ENCODE measurements around the gene FTH1. TPM values are rescaled to one million over a fixed set of nuclear protein-coding genes. Genes with fewer than 3 reads are reported as not detected.

The FTH1 gene
- total and polyA plus RNA-seq, 2 of the 13 experiments (the other 11 are each of a cell fraction or from before 2014, with no cell fraction given), result 607 to 760 TPM

DNA sequence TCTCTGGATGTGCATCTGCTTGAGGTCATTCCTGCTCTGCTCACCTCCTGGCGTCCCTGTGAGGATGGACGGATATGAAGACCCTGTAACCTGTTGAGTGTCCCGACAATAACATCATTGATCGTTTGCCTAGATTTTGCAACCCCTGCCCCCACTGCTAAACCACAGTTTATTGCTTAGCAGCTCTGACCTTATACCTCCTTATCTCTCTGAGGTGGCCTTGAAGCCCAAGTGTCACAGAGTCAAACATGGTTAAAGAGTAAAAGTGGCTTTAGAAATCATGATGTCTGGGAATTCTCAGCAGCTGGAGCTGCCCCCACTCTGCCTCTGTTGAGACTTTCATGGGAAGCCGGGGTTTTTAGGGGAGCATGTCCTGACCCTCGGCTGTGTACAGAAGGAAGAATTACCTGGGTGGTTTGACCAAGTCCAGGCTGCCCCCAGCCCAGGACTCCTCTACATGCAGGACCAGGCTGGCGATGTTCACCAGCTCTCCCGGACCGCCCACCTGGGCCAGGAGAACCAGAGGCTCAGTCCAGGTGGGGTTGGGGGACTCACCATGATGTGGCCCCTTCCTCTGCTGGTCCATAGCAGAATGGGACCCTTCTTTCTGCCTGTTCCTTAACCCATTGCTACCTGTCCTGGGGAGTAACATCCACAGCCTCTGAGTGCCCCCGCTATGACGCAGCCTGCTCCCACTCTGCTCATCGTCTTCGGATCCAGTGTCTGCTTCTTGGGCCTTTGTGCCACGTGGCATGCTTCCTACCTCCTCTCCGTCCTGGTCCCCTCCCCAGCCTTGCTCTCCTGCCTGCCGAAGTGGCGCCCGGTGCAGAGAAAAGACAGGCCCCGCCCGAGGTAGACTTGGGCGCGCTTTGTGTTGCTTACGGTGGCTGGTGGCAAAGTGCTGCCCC is 33.4 kb upstream of the FTH1 start (continued):
- 0 out of 2 replicates have a peak, but pooled peaks have one; percentile 5 for TF ChIP-seq MTA1 (CRISPR knock-in tag; IDR thresholded peaks at IDR 0.05; ENCODE audit: borderline replicate concordance)
- TF ChIP-seq ZNF543 (CRISPR knock-in tag; IDR thresholded peaks at IDR 0.05), result no peak
- TF ChIP-seq NR2C2 (CRISPR knock-in tag; IDR thresholded peaks at IDR 0.05; ENCODE audit: borderline replicate concordance), result peak; percentile 48; the same call in 1 of the 2 replicates
- TF ChIP-seq ZNF510 (CRISPR knock-in tag; IDR thresholded peaks at IDR 0.05; ENCODE audit: low read depth), result no peak
- TF ChIP-seq DPF2 (CRISPR knock-in tag; IDR thresholded peaks at IDR 0.05; ENCODE audit: borderline replicate concordance, low read depth), result peak; percentile 54; the same call in 1 of the 2 replicates
- 0 out of 2 replicates have a peak, but pooled peaks have one; percentile 42 for TF ChIP-seq ZKSCAN5 (CRISPR knock-in tag; IDR thresholded peaks at IDR 0.05)
- TF ChIP-seq, protein P1, sequence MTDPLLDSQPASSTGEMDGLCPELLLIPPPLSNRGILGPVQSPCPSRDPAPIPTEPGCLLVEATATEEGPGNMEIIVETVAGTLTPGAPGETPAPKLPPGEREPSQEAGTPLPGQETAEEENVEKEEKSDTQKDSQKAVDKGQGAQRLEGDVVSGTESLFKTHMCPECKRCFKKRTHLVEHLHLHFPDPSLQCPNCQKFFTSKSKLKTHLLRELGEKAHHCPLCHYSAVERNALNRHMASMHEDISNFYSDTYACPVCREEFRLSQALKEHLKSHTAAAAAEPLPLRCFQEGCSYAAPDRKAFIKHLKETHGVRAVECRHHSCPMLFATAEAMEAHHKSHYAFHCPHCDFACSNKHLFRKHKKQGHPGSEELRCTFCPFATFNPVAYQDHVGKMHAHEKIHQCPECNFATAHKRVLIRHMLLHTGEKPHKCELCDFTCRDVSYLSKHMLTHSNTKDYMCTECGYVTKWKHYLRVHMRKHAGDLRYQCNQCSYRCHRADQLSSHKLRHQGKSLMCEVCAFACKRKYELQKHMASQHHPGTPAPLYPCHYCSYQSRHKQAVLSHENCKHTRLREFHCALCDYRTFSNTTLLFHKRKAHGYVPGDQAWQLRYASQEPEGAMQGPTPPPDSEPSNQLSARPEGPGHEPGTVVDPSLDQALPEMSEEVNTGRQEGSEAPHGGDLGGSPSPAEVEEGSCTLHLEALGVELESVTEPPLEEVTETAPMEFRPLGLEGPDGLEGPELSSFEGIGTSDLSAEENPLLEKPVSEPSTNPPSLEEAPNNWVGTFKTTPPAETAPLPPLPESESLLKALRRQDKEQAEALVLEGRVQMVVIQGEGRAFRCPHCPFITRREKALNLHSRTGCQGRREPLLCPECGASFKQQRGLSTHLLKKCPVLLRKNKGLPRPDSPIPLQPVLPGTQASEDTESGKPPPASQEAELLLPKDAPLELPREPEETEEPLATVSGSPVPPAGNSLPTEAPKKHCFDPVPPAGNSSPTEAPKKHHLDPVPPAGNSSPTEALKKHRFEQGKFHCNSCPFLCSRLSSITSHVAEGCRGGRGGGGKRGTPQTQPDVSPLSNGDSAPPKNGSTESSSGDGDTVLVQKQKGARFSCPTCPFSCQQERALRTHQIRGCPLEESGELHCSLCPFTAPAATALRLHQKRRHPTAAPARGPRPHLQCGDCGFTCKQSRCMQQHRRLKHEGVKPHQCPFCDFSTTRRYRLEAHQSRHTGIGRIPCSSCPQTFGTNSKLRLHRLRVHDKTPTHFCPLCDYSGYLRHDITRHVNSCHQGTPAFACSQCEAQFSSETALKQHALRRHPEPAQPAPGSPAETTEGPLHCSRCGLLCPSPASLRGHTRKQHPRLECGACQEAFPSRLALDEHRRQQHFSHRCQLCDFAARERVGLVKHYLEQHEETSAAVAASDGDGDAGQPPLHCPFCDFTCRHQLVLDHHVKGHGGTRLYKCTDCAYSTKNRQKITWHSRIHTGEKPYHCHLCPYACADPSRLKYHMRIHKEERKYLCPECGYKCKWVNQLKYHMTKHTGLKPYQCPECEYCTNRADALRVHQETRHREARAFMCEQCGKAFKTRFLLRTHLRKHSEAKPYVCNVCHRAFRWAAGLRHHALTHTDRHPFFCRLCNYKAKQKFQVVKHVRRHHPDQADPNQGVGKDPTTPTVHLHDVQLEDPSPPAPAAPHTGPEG (CRISPR knock-in tag; IDR thresholded peaks at IDR 0.05), result no peak
- no peak for TF ChIP-seq HMGA1 (CRISPR knock-in tag; conservative IDR thresholded peaks at IDR 0.05)
- TF ChIP-seq KAT8 (CRISPR knock-in tag; IDR thresholded peaks at IDR 0.05), result no peak
- TF ChIP-seq, protein P2, sequence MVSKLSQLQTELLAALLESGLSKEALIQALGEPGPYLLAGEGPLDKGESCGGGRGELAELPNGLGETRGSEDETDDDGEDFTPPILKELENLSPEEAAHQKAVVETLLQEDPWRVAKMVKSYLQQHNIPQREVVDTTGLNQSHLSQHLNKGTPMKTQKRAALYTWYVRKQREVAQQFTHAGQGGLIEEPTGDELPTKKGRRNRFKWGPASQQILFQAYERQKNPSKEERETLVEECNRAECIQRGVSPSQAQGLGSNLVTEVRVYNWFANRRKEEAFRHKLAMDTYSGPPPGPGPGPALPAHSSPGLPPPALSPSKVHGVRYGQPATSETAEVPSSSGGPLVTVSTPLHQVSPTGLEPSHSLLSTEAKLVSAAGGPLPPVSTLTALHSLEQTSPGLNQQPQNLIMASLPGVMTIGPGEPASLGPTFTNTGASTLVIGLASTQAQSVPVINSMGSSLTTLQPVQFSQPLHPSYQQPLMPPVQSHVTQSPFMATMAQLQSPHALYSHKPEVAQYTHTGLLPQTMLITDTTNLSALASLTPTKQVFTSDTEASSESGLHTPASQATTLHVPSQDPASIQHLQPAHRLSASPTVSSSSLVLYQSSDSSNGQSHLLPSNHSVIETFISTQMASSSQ (IDR thresholded peaks at IDR 0.05; ENCODE audit: low read depth), result peak; percentile 62; the same call in 1 of the 2 replicates
- TF ChIP-seq, protein P2 (CRISPR knock-in tag; IDR thresholded peaks at IDR 0.05; ENCODE audit: borderline replicate concordance), result peak; percentile 70; the same call in 1 of the 2 replicates
- TF ChIP-seq, protein P3, sequence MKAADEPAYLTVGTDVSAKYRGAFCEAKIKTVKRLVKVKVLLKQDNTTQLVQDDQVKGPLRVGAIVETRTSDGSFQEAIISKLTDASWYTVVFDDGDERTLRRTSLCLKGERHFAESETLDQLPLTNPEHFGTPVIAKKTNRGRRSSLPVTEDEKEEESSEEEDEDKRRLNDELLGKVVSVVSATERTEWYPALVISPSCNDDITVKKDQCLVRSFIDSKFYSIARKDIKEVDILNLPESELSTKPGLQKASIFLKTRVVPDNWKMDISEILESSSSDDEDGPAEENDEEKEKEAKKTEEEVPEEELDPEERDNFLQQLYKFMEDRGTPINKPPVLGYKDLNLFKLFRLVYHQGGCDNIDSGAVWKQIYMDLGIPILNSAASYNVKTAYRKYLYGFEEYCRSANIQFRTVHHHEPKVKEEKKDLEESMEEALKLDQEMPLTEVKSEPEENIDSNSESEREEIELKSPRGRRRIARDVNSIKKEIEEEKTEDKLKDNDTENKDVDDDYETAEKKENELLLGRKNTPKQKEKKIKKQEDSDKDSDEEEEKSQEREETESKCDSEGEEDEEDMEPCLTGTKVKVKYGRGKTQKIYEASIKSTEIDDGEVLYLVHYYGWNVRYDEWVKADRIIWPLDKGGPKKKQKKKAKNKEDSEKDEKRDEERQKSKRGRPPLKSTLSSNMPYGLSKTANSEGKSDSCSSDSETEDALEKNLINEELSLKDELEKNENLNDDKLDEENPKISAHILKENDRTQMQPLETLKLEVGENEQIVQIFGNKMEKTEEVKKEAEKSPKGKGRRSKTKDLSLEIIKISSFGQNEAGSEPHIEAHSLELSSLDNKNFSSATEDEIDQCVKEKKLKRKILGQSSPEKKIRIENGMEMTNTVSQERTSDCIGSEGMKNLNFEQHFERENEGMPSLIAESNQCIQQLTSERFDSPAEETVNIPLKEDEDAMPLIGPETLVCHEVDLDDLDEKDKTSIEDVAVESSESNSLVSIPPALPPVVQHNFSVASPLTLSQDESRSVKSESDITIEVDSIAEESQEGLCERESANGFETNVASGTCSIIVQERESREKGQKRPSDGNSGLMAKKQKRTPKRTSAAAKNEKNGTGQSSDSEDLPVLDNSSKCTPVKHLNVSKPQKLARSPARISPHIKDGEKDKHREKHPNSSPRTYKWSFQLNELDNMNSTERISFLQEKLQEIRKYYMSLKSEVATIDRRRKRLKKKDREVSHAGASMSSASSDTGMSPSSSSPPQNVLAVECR (CRISPR knock-in tag; IDR thresholded peaks at IDR 0.05; ENCODE audit: borderline replicate concordance), result 0 out of 2 replicates have a peak, but pooled peaks have one; percentile 12
- no peak for TF ChIP-seq HCFC1 (IDR thresholded peaks at IDR 0.05; ENCODE audit: low read depth, low read length)

All from HepG2 (cell line).